ENCODE data around the gene LFNG. TPM values are rescaled to one million over a fixed set of nuclear protein-coding genes. Genes with fewer than 3 reads are reported as not detected.

LFNG gene
- total and polyA plus RNA-seq, 9 donors, result 0.86 to 8.2 (median 3.3) TPM

GRCh38 chr7:2544541-2545188 is 25.1 kb downstream of the LFNG start:
- H3K4me1 ChIP-seq (ENCODE audit: insufficient read depth), result no peaks in the 10 kb centered on the region
- TF ChIP-seq CTCF (IDR thresholded peaks at IDR 0.05), result no peak
- TF ChIP-seq EP300 (IDR thresholded peaks at IDR 0.05), result no peak
- TF ChIP-seq POLR2A (IDR thresholded peaks at IDR 0.05), result no peak
- peak in 1 of 5 donors; percentile 9 for DNase-seq
- 91 to 93% (median 93%) methylated on average over 23 of the region's 23 CpGs for WGBS, 3 donors
- H3K27me3 ChIP-seq, result no peaks in the 10 kb centered on the region
- no peak overlapping the region for H3K4me3 ChIP-seq
- no peaks in the 10 kb centered on the region for H3K9me3 ChIP-seq
- intact Hi-C loops (cut with DNase I), result no loop called here
- H3K36me3 ChIP-seq, result no peaks in the 10 kb centered on the region
- H3K27ac ChIP-seq, result no peak overlapping the region

GRCh38 chr7:2545746-2546425 is 26.3 kb downstream of the LFNG start:
- no peak for TF ChIP-seq POLR2A (IDR thresholded peaks at IDR 0.05)
- no peak for TF ChIP-seq EP300 (IDR thresholded peaks at IDR 0.05)
- no peak for TF ChIP-seq CTCF (IDR thresholded peaks at IDR 0.05)
- H3K36me3 ChIP-seq, result no peaks in the 10 kb centered on the region
- 90 to 96% (median 91%) methylated on average over 20 of the region's 20 CpGs for WGBS, 3 donors
- no peak overlapping the region for H3K4me3 ChIP-seq
- no peaks in the 10 kb centered on the region for H3K4me1 ChIP-seq (ENCODE audit: insufficient read depth)
- H3K27me3 ChIP-seq, result no peaks in the 10 kb centered on the region
- peak in 2 of 5 donors; percentile 1 to 28 for DNase-seq
- intact Hi-C loops (cut with DNase I), result no loop called here
- no peaks in the 10 kb centered on the region for H3K9me3 ChIP-seq
- H3K27ac ChIP-seq, result no peak overlapping the region

DNA sequence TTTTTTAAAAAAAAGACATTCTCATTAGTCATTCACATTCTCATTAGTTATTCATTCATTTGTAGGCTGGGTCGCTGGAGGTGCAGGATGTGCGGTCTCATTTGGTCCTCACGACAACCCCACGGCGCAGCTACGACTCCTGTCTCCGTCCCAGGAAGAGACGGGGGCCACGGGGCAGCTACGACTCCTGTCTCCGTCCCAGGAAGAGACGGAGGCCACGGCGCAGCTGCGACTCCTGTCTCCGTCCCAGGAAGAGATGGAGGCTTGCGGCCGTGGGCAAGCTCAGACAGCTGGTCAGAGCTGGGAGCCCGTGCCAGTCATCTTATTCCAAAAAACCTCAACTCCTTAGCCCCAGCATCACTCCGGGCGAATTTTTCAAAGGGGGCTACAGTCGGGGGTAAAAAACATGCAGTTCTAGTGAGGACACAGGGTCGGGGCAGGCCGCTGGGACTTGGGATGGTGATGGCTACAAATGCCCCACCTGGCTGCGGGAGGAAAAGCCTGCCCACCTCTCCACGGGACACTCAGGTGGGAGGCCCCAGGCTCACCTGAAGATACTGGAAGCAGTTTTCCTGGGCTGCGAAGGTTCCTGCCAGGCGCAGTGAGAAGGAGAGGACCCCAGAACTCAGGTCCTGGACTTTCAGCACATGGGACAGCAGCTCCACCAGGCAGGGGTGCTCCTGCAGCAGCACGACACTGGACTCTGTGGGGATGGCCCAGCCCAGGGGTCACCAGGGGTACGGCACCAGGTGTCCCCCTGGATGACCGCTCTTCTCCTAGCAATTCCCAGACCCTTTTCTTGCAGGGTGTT is 27.4 kb downstream of the LFNG start:
- WGBS, 3 donors, result 83 to 94% (median 91%) methylated on average over 31 of the region's 31 CpGs
- Histone ChIP-seq H3K4me3 (no peak overlapping the region), H3K36me3 (no peaks in the 10 kb centered on the region), H3K27me3 (no peaks in the 10 kb centered on the region), H3K4me1 (ENCODE audit: insufficient read depth) (no peaks in the 10 kb centered on the region), H3K27ac (no peak overlapping the region), H3K9me3 (no peaks in the 10 kb centered on the region)
- DNase-seq, result peak in 1 of 5 donors; percentile 26
- intact Hi-C loops (cut with DNase I), result no loop called here
- no peak for TF ChIP-seq CTCF (IDR thresholded peaks at IDR 0.05)
- TF ChIP-seq EP300 (IDR thresholded peaks at IDR 0.05), result no peak
- TF ChIP-seq POLR2A (IDR thresholded peaks at IDR 0.05), result no peak

DNA sequence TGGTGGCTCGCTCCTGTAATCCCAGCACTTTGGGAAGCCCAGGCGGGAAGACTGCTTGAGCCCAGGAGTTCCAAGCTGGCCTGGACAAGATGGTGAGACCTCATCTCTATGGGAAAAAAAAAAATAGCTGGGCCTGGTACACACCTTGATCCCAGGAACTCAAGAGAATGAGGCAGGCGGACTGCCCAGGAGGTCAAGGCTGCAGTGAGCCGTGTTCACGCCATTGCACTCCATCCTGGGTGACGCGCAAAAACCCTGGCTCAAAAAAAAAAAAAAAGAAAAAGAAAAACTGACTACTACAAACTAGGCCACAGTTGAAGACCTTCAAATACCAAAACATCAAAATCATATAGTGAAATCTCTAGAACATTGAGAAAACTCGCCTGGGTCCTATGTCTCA is 31.8 kb downstream of the LFNG start:
- TF ChIP-seq EP300 (IDR thresholded peaks at IDR 0.05) (no peak), CTCF (IDR thresholded peaks at IDR 0.05) (no peak), POLR2A (IDR thresholded peaks at IDR 0.05) (no peak)
- Histone ChIP-seq H3K27ac (no peak overlapping the region), H3K36me3 (no peaks in the 10 kb centered on the region), H3K4me3 (no peak overlapping the region), H3K9me3 (no peaks in the 10 kb centered on the region), H3K4me1 (ENCODE audit: insufficient read depth) (peaks cover 9% of the 10 kb centered on the region), H3K27me3 (no peaks in the 10 kb centered on the region)
- intact Hi-C loops (cut with DNase I), result loop anchor here in 2 of 4 donors (10.0 kb wide), 2 partner anchors 83 to 313 kb away; partner anchors contain the start of gene TTYH3 (in 1 of the 2)
- WGBS, 3 donors, result 52 to 84% (median 59%) methylated on average over 8 of the region's 8 CpGs
- DNase-seq, result peak in 1 of 5 donors; percentile 44
